Astrocyte (in vitro differentiated cells and primary cell): ENCODE measurements around the gene FKBP10. TPM values are rescaled to one million over a fixed set of nuclear protein-coding genes. Genes with fewer than 3 reads are reported as not detected.

Experiments
- DNase-seq: peaks from one replicate; pipeline ENCODE4 v3.0.0-alpha.2; 2010; ENCODE audit warnings: low read depth
- FAIRE-seq: peaks from 2 replicates; lab custom pipeline; 2011; peaks lifted over from hg19 to GRCh38; lab: Jason Lieb, UNC
- H2AFZ ChIP-seq: 2 replicates; pipeline ENCODE4 v1.6.0; 2012; ENCODE audit warnings: low read depth, low read length, inconsistent platforms
- H3K27ac ChIP-seq: 2 replicates; pipeline ENCODE4 v1.5.1; 2011; ENCODE audit warnings: low read depth, low read length, inconsistent platforms
- H3K27me3 ChIP-seq: 2 replicates; pipeline ENCODE4 v1.6.0; 2011; ENCODE audit warnings: low read length, inconsistent platforms; ENCODE audit not compliant: insufficient read depth
- H3K36me3 ChIP-seq: 2 replicates; pipeline ENCODE4 v1.5.1; 2011; ENCODE audit warnings: low read length, inconsistent platforms; ENCODE audit not compliant: insufficient read depth
- H3K4me1 ChIP-seq: 2 replicates; pipeline ENCODE4 v1.5.1; 2011; ENCODE audit warnings: low read length, inconsistent platforms; ENCODE audit not compliant: insufficient read depth
- H3K4me2 ChIP-seq: 2 replicates; pipeline ENCODE4 v1.6.0; 2012; ENCODE audit warnings: low read length, inconsistent platforms
- H3K4me3 ChIP-seq: 2 replicates; pipeline ENCODE4 v1.5.1; 2011; ENCODE audit warnings: low read depth, mild to moderate bottlenecking, low read length, inconsistent platforms; ENCODE audit not compliant: insufficient read depth
- H3K79me2 ChIP-seq: 2 replicates; pipeline ENCODE4 v1.6.0; 2012; ENCODE audit warnings: mild to moderate bottlenecking, low read length, inconsistent platforms; ENCODE audit not compliant: insufficient read depth
- H3K9ac ChIP-seq: 2 replicates; pipeline ENCODE4 v1.6.0; 2012; ENCODE audit warnings: mild to moderate bottlenecking, low read length, inconsistent platforms
- H3K9me3 ChIP-seq: 2 replicates; pipeline ENCODE4 v1.5.1; 2012; ENCODE audit warnings: low read depth, mild to moderate bottlenecking, low read length, inconsistent platforms; ENCODE audit not compliant: insufficient read depth
- H4K20me1 ChIP-seq: 2 replicates; pipeline ENCODE4 v1.6.0; 2012; ENCODE audit warnings: low read length, inconsistent platforms; ENCODE audit not compliant: insufficient read depth
- H3K27ac Mint-ChIP-seq: one replicate; pipeline ENCODE4 v1.8.0; 2021; ENCODE audit warnings: mild to moderate bottlenecking, mixed read lengths; ENCODE audit not compliant: unreplicated experiment
- H3K27me3 Mint-ChIP-seq: one replicate; pipeline ENCODE4 v1.8.0; 2021; ENCODE audit warnings: low read depth, mixed read lengths; ENCODE audit not compliant: unreplicated experiment
- H3K36me3 Mint-ChIP-seq: one replicate; pipeline ENCODE4 v1.8.0; 2021; ENCODE audit warnings: low read depth, mixed read lengths; ENCODE audit not compliant: unreplicated experiment
- H3K4me1 Mint-ChIP-seq: one replicate; pipeline ENCODE4 v1.8.0; 2021; ENCODE audit warnings: low read depth, mixed read lengths; ENCODE audit not compliant: unreplicated experiment
- H3K4me3 Mint-ChIP-seq: one replicate; pipeline ENCODE4 v1.8.0; 2021; ENCODE audit warnings: mild to moderate bottlenecking, moderate library complexity, mixed read lengths; ENCODE audit not compliant: unreplicated experiment
- H3K9me3 Mint-ChIP-seq: one replicate; pipeline ENCODE4 v1.8.0; 2021; ENCODE audit warnings: mild to moderate bottlenecking, mixed read lengths; ENCODE audit not compliant: unreplicated experiment
- CTCF ChIP-seq: IDR thresholded peaks from 2 replicates; pipeline ENCODE4 v1.5.1; 2011; ENCODE audit warnings: low read depth, mild to moderate bottlenecking, inconsistent platforms, low read length, moderate library complexity; ENCODE audit not compliant: insufficient read depth
- EZH2 ChIP-seq: IDR thresholded peaks from 2 replicates; pipeline ENCODE4 v1.6.1; 2012; ENCODE audit warnings: mild to moderate bottlenecking, low read length, inconsistent platforms; ENCODE audit not compliant: insufficient read depth
- total RNA-seq: library from RNA; stranded (reverse); gene quantifications from 2 replicates; pipeline ENCODE4 v1.2.1, GENCODE V29; 2021

FKBP10 gene
- total RNA-seq, 1 donor from 2014 or later = 446 TPM

- TF ChIP-seq EZH2 (no peak), CTCF (no peak)
- H3K4me1 Mint-ChIP-seq = peaks cover 35% of the 10 kb centered on the region
- peak overlapping the region; percentile 75 for H3K27ac Mint-ChIP-seq
- no peak for FAIRE-seq
- H3K4me3 Mint-ChIP-seq = peak overlapping the region; percentile 92
- DNase-seq = no peak
- Histone ChIP-seq H3K4me1 (peaks cover 22% of the 10 kb centered on the region), H3K36me3 (no peaks in the 10 kb centered on the region), H3K4me2 (peak overlapping the region; percentile 87), H3K27ac (no peak overlapping the region), H3K27me3 (no peaks in the 10 kb centered on the region), H3K4me3 (peak overlapping the region; percentile 67), H4K20me1 (peaks cover 33% of the 10 kb centered on the region), H3K79me2 (peaks cover 34% of the 10 kb centered on the region), H2AFZ (no peak overlapping the region), H3K9me3 (no peaks in the 10 kb centered on the region), H3K9ac (peak overlapping the region; percentile 76)
- no peaks in the 10 kb centered on the region for H3K9me3 Mint-ChIP-seq
- peaks cover 12% of the 10 kb centered on the region for H3K36me3 Mint-ChIP-seq
- no peaks in the 10 kb centered on the region for H3K27me3 Mint-ChIP-seq
These were observed 27.5 kb upstream of the FKBP10 start for GRCh38 chr17:41785091-41785858.

- H2AFZ ChIP-seq = peak overlapping the region; percentile 56
- H3K9me3 Mint-ChIP-seq = no peaks in the 10 kb centered on the region
- FAIRE-seq (no peak), DNase-seq (no peak)
- H3K9ac ChIP-seq = peak overlapping the region; percentile 76
- no peak overlapping the region for H3K27ac ChIP-seq
- H3K27me3 ChIP-seq = no peaks in the 10 kb centered on the region
- H3K4me3 ChIP-seq = peak overlapping the region; percentile 67
- peak overlapping the region; percentile 92 for H3K4me3 Mint-ChIP-seq
- H4K20me1 ChIP-seq = peaks cover 33% of the 10 kb centered on the region
- no peaks in the 10 kb centered on the region for H3K36me3 ChIP-seq
- TF ChIP-seq CTCF (no peak), EZH2 (no peak)
- peak overlapping the region; percentile 41 for H3K27ac Mint-ChIP-seq
- peaks cover 12% of the 10 kb centered on the region for H3K36me3 Mint-ChIP-seq
- peaks cover 22% of the 10 kb centered on the region for H3K4me1 ChIP-seq
- peak overlapping the region; percentile 87 for H3K4me2 ChIP-seq
- no peaks in the 10 kb centered on the region for H3K27me3 Mint-ChIP-seq
- peaks cover 34% of the 10 kb centered on the region for H3K79me2 ChIP-seq
- peaks cover 33% of the 10 kb centered on the region for H3K4me1 Mint-ChIP-seq
- H3K9me3 ChIP-seq = no peaks in the 10 kb centered on the region
These were observed 27.0 kb upstream of the FKBP10 start for GRCh38 chr17:41785859-41786226.
